Stimulated activated CD4-positive, alpha-beta T cell treated with anti-CD3 and anti-CD28 coated beads, TNF-alpha, amount 100 ng/mL, for 1 hour (primary cell): Measurements from ENCODE around the gene AMOTL2.

Experiments
- DNase-seq, 3 donors: peaks; one replicate each; pipeline ENCODE4 v3.0.0-alpha.2; 2020; ENCODE audit warnings: low read depth in 3 of 3, low spot score in 1 of 3

Gene AMOTL2

GRCh38 chr3:134353831-134354611, 20.2 kb downstream of the AMOTL2 start:
- no peak for DNase-seq

GRCh38 chr3:134353171-134353825, 20.9 kb downstream of the AMOTL2 start:
- no peak for DNase-seq

DNA sequence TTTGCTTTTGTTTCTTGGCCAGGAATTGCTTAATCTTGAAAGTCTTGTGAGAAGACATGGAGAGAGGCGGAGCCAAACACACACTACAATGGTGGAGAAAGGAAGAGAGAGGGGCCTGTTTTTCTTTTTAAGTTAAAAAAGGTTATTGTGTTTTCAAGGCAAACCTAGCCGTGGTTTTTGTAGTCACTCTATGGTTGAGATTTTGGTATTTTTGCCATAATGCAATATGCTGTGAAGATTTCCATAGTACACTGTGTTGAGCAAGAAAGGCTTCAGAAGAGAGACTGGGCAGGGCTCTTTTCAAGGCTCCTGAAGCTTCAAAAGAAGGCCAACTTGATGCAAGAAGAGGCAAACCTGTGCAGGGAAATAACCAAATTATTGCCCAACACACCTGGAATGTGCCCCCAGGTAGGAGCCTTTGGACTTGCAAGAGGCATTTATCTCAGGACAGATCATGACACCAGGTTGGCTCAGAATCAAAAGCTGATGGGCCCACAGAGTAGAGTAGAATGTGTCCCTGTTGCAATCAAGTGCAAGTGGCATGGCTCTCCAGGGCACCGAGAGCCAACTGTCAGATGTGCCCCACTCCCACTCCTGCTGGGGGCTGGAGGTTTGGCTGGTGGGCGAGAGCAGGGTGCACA, 22.1 kb downstream of the AMOTL2 start:
- no peak for DNase-seq

DNA sequence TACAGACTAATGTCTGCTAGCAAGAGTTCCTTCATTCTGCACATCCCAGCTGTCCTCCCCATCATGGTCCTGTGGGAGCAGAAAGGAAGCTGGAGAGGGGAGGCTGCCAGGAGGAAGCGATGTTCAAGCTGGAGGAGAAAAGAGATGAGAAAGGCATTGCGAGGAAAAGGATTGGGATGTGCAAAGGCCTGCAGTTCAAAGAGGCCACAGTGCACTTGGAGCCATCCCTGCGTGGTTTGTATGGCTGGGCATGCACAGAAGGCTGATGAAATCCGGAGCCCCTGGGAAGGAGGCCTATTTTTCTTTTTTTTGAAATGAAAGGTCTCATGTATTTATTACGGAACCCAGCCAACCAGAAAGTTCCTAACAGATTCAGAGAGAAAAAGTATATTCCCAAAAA, 22.8 kb downstream of the AMOTL2 start:
- DNase-seq: no peak

- no peak for DNase-seq
Observed at GRCh38 chr3:134350861-134351311, 23.4 kb downstream of the AMOTL2 start.

DNA sequence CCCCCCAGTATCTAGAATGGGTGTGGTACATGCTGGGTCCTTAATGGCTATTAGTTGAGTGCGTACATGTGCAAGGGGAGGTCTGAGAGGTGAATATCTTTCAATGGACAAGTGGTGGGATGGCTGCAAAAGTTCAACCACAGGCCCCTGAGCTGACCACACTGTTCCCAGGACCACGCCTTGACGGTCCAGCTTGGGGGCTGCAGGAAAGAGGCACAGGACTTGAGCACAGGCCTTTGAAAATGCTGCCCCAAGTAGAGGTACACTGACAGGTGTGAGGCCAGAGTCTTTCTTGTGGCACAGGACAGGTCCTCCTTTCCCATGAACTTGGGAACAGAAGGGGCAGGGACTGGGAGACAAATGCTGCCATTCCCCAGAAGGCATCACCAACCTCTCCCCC, 24.0 kb downstream of the AMOTL2 start:
- DNase-seq: no peak

GRCh38 chr3:134348524-134348923, 25.7 kb downstream of the AMOTL2 start:
- DNase-seq: no peak

- DNase-seq: no peak
Observed at GRCh38 chr3:134347551-134347950, 26.7 kb downstream of the AMOTL2 start.

DNA sequence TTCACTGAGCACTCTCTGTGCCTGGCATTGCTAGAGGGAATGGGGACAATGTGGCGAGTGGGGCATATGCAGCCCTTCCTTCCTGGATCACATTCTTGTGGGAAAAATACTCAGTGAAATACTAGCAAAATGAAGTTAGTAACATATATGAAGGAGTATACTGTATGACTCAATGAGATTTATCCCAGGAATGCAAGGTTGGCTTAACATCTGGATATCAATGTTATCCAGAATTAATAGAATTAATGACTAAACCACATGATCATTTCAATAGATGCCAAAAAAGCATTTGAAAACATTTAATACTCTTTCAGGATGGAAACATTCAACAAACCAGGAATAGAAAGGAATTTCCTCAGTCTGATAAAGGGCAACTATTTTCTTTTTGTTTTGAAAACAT, 27.5 kb downstream of the AMOTL2 start:
- DNase-seq: no peak

- no peak for DNase-seq
Observed at GRCh38 chr3:134345202-134345601, 29.0 kb downstream of the AMOTL2 start.

GRCh38 chr3:134344560-134344959, 29.7 kb downstream of the AMOTL2 start:
- no peak for DNase-seq

DNA sequence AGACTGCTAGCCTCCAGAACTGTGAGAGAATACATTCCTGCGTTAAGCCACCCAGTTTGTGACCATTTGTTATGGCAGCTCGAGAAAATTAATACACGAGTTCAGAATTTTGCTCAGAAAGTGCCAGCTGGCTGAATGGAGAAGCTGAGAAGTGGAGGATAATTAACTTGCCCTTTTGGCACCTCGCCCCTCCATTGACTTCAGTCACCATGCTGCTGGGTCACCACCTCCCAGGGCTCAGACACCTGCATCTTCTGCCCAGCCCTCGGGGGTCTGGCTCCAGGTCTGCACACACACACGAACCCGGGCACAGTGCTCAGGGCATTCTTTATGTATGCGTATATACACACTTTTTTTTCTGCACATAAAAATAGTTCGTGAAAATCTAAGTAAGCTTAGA, 32.0 kb downstream of the AMOTL2 start:
- no peak for DNase-seq

DNA sequence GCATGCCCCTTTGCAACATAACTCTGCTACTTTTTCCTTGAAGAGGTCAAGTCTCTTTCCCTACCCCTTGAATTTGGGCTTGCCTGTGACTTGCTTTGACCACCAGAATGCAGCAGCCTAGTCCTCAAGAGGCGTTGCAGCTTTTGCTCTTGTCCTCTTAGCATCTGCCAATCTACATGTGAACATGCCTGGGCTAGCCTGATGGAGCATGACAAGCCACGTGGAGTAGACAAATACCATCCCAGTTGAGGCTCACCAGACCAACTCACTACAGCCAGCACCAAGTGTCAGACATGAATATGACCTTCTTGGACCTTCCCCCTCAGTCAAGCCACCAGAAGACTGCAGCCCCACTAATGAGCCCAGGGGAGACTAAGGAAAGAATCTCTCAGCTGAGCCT, 32.9 kb downstream of the AMOTL2 start:
- DNase-seq: no peak

- DNase-seq: no peak
Observed at GRCh38 chr3:134340982-134341365, 33.3 kb downstream of the AMOTL2 start.

GRCh38 chr3:134340362-134340981, 33.8 kb downstream of the AMOTL2 start:
- no peak for DNase-seq

DNA sequence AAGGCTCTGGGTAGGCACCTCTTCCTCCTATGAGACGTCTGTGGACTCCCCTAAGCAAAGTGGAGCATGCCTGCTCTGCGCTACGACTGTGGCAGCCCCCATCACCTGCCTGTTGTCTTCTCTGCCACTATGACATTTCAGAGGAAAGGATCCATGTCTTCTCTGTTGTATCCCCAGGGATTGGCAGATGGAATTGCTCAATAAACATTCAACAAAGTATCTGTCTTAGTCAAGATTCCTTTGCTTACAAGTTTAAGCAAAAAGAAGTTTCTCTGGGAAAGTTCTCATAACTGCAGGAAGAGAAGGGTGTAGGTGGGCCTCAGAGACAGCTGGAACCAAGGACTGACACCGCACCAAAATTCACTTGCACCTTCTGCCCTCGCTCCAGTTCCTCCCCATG, 34.3 kb downstream of the AMOTL2 start:
- DNase-seq: no peak

DNA sequence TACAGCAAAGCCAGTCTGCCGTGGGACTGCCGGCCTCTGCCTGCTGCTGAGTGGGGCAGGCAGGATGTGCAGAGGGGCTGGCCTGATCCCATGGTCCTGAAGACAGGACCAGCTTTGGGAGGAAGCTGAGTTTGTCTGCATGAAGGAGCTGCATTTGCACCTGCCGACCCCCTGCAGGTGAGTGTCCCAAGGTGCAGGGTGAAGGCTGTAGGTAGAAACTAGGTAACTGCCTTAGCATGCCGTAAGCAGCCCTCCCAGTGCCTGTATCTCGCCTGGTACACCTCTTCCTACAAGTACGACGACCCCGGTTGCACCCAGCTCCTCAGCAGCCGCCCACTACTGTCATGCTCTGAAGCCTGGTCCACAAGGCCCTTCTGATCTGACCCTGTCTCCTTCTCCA, 34.9 kb downstream of the AMOTL2 start:
- DNase-seq: no peak

- DNase-seq: no peak
Observed at GRCh38 chr3:134338516-134339261, 35.6 kb downstream of the AMOTL2 start.

- no peak for DNase-seq
Observed at GRCh38 chr3:134338201-134338512, 36.1 kb downstream of the AMOTL2 start.

- DNase-seq: no peak
Observed at GRCh38 chr3:134337511-134338200, 36.6 kb downstream of the AMOTL2 start.

- no peak for DNase-seq
Observed at GRCh38 chr3:134337071-134337482, 37.2 kb downstream of the AMOTL2 start.
